Keratinocyte (primary cell): ENCODE results near the gene ATP9B.

ENCODE experiments used
- EZH2 ChIP-seq: IDR thresholded peaks from one replicate; pipeline ENCODE4 v1.6.1; 2012; ENCODE audit warnings: inconsistent platforms, mild to moderate bottlenecking, low read length, moderate library complexity
- TF ChIP-seq, protein P1 (sequence below), 3 experiments: IDR thresholded peaks in 1 of 3; conservative IDR thresholded peaks in 1 of 3; optimal IDR thresholded peaks in 1 of 3; 2 replicates in 2 of 3; 3 replicates in 1 of 3; pipeline versions ENCODE3 to v1.5.1; 2011; ENCODE audit warnings: low read length in 3 of 3, mild to moderate bottlenecking in 3 of 3, moderate library complexity in 2 of 3, control low read depth in 1 of 3, inconsistent platforms in 1 of 3; ENCODE audit not compliant: insufficient read depth in 2 of 3; ENCODE audit errors: extremely low read depth in 1 of 3

DNA sequence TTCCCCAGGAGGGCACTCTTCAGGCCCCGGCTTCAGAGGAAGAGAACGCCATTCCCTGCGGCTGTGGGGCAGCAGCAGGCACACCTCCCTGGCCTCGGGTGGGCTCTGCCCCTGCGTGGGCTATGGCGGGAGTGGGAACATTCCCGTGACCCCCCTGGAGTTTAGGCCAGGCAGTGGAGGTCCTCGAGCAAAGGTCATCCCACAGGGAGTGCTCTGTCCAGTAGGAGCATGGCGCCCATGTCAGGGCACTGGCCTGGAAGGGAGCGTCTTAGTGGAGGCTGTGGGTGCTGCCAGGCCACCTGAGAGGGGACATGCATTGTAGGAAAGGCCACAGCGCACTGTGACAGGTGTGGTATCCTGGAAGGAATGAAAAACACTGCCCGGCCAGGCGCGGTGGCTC lies 317.4 kb downstream of the ATP9B start:
- TF ChIP-seq, protein P1, sequence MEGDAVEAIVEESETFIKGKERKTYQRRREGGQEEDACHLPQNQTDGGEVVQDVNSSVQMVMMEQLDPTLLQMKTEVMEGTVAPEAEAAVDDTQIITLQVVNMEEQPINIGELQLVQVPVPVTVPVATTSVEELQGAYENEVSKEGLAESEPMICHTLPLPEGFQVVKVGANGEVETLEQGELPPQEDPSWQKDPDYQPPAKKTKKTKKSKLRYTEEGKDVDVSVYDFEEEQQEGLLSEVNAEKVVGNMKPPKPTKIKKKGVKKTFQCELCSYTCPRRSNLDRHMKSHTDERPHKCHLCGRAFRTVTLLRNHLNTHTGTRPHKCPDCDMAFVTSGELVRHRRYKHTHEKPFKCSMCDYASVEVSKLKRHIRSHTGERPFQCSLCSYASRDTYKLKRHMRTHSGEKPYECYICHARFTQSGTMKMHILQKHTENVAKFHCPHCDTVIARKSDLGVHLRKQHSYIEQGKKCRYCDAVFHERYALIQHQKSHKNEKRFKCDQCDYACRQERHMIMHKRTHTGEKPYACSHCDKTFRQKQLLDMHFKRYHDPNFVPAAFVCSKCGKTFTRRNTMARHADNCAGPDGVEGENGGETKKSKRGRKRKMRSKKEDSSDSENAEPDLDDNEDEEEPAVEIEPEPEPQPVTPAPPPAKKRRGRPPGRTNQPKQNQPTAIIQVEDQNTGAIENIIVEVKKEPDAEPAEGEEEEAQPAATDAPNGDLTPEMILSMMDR (optimal IDR thresholded peaks at IDR 0.05 in 1 of 3, IDR thresholded peaks at IDR 0.05 in 1 of 3, conservative IDR thresholded peaks at IDR 0.05 in 1 of 3; ENCODE audit: extremely low read depth in 1 of 3, insufficient read depth in 2 of 3, low read length in 3 of 3): no peak
- no peak for TF ChIP-seq EZH2
